ENCODE results near the gene CHD2.

CHD2 gene

DNA sequence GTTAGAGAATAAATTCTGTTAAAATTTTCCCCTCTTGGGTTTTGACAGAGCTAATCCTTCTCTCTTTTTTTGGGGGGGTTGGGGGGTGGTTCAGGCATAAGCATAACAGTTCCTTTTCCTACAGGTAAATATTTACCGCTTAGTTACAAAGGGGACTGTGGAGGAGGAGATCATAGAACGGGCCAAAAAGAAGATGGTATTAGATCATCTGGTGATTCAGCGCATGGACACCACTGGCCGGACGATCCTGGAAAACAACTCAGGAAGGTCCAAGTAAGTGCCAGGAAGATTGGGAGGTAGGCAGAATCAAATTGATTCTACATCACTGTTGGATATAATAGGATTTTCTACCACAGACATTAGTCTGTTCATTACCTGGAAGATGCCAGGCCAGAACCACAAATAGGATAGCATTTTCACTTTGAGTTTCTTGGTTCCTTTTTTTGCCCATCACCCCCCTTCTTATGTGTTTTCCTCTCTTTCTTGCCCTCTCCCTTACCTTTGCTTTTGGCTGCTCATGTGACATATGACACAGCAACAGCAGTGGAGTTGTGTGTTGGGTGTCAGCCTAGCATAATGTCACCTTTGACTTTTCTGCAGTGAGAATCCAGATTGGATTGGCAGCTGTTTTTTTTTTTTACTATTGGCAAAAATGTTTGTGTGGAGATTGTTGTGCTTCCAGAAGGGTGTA is 79.0 kb downstream of the CHD2 start:
- no peak for ATAC-seq
- TF ChIP-seq, protein P1, sequence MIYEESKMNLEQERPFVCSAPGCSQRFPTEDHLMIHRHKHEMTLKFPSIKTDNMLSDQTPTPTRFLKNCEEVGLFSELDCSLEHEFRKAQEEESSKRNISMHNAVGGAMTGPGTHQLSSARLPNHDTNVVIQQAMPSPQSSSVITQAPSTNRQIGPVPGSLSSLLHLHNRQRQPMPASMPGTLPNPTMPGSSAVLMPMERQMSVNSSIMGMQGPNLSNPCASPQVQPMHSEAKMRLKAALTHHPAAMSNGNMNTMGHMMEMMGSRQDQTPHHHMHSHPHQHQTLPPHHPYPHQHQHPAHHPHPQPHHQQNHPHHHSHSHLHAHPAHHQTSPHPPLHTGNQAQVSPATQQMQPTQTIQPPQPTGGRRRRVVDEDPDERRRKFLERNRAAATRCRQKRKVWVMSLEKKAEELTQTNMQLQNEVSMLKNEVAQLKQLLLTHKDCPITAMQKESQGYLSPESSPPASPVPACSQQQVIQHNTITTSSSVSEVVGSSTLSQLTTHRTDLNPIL (CRISPR knock-in tag; IDR thresholded peaks at IDR 0.05; ENCODE audit: low read depth), result no peak
- TF ChIP-seq RARB (CRISPR knock-in tag; IDR thresholded peaks at IDR 0.05) (no peak), PPARA (CRISPR knock-in tag; IDR thresholded peaks at IDR 0.05; ENCODE audit: borderline replicate concordance) (no peak), ARNTL (CRISPR knock-in tag; IDR thresholded peaks at IDR 0.05; ENCODE audit: borderline replicate concordance, low read depth) (no peak), BACH2 (CRISPR knock-in tag; IDR thresholded peaks at IDR 0.05; ENCODE audit: borderline replicate concordance) (no peak), ZNF565 (CRISPR knock-in tag; conservative IDR thresholded peaks at IDR 0.05; ENCODE audit: low read depth) (no peak), ZNF8 (CRISPR knock-in tag; IDR thresholded peaks at IDR 0.05) (no peak), ESRRG (CRISPR knock-in tag; IDR thresholded peaks at IDR 0.05) (no peak), ZC3H10 (CRISPR knock-in tag; IDR thresholded peaks at IDR 0.05) (no peak)
- TF ChIP-seq, protein P2, sequence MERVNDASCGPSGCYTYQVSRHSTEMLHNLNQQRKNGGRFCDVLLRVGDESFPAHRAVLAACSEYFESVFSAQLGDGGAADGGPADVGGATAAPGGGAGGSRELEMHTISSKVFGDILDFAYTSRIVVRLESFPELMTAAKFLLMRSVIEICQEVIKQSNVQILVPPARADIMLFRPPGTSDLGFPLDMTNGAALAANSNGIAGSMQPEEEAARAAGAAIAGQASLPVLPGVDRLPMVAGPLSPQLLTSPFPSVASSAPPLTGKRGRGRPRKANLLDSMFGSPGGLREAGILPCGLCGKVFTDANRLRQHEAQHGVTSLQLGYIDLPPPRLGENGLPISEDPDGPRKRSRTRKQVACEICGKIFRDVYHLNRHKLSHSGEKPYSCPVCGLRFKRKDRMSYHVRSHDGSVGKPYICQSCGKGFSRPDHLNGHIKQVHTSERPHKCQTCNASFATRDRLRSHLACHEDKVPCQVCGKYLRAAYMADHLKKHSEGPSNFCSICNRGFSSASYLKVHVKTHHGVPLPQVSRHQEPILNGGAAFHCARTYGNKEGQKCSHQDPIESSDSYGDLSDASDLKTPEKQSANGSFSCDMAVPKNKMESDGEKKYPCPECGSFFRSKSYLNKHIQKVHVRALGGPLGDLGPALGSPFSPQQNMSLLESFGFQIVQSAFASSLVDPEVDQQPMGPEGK (CRISPR knock-in tag; IDR thresholded peaks at IDR 0.05; ENCODE audit: borderline replicate concordance), result no peak
- TF ChIP-seq, protein P3, sequence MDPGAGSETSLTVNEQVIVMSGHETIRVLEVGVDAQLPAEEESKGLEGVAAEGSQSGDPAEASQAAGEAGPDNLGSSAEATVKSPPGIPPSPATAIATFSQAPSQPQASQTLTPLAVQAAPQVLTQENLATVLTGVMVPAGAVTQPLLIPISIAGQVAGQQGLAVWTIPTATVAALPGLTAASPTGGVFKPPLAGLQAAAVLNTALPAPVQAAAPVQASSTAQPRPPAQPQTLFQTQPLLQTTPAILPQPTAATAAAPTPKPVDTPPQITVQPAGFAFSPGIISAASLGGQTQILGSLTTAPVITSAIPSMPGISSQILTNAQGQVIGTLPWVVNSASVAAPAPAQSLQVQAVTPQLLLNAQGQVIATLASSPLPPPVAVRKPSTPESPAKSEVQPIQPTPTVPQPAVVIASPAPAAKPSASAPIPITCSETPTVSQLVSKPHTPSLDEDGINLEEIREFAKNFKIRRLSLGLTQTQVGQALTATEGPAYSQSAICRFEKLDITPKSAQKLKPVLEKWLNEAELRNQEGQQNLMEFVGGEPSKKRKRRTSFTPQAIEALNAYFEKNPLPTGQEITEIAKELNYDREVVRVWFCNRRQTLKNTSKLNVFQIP (CRISPR knock-in tag; IDR thresholded peaks at IDR 0.05; ENCODE audit: borderline replicate concordance, low read depth), result no peak

DNA sequence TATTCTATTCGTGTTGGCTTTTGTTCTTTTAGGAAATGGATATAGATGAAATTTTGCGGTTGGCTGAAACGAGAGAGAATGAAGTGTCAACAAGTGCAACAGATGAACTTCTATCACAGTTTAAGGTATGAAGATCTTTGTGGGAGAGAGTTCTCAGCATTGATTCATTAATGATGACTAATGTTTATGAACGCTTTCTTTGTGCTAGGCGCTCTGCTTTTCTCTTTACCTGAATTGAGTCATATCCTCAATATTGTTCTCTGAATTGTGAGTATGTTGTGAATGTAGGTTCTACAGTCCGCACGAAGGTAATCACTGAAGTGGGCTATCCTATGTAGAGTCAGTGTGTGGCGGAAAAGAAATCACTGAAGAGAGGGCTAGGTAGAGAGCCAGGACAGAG is 81.2 kb downstream of the CHD2 start:
- no peak for ATAC-seq
- TF ChIP-seq ESRRG (CRISPR knock-in tag; IDR thresholded peaks at IDR 0.05) (no peak), ZC3H10 (CRISPR knock-in tag; IDR thresholded peaks at IDR 0.05) (no peak), ZNF70 (CRISPR knock-in tag; IDR thresholded peaks at IDR 0.05) (no peak), PPARA (CRISPR knock-in tag; IDR thresholded peaks at IDR 0.05; ENCODE audit: borderline replicate concordance) (no peak), ZNF8 (CRISPR knock-in tag; IDR thresholded peaks at IDR 0.05) (no peak)

DNA sequence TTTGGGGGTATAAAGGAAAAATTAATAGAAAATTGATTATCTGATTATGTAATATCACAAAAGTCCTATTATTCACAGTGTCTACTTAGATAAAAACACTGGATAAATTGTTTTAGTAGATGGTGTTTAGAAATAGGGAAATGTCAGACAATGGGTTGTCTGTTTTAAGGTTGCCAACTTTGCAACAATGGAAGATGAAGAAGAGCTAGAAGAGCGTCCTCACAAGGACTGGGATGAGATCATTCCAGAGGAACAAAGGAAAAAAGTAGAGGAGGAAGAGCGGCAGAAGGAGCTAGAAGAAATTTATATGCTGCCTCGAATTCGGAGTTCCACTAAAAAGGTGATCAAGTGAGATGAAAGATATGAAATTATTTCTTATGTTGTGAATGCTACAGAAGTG is 84.0 kb downstream of the CHD2 start:
- TF ChIP-seq SNAI2 (CRISPR knock-in tag; IDR thresholded peaks at IDR 0.05) (no peak), TOX (CRISPR knock-in tag; IDR thresholded peaks at IDR 0.05; ENCODE audit: borderline replicate concordance) (no peak), BACH2 (CRISPR knock-in tag; IDR thresholded peaks at IDR 0.05; ENCODE audit: borderline replicate concordance) (no peak), ZFP30 (CRISPR knock-in tag; IDR thresholded peaks at IDR 0.05) (no peak), ISL1 (CRISPR knock-in tag; IDR thresholded peaks at IDR 0.05) (no peak), ESRRG (CRISPR knock-in tag; IDR thresholded peaks at IDR 0.05) (no peak), GLIS3 (CRISPR knock-in tag; IDR thresholded peaks at IDR 0.05) (no peak), CSDC2 (CRISPR knock-in tag; IDR thresholded peaks at IDR 0.05) (no peak), TCF4 (CRISPR knock-in tag; IDR thresholded peaks at IDR 0.05; ENCODE audit: borderline replicate concordance) (no peak)
- TF ChIP-seq, protein P4, sequence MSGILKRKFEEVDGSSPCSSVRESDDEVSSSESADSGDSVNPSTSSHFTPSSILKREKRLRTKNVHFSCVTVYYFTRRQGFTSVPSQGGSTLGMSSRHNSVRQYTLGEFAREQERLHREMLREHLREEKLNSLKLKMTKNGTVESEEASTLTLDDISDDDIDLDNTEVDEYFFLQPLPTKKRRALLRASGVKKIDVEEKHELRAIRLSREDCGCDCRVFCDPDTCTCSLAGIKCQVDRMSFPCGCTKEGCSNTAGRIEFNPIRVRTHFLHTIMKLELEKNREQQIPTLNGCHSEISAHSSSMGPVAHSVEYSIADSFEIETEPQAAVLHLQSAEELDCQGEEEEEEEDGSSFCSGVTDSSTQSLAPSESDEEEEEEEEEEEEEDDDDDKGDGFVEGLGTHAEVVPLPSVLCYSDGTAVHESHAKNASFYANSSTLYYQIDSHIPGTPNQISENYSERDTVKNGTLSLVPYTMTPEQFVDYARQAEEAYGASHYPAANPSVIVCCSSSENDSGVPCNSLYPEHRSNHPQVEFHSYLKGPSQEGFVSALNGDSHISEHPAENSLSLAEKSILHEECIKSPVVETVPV (CRISPR knock-in tag; IDR thresholded peaks at IDR 0.05), result no peak
- TF ChIP-seq, protein P5, sequence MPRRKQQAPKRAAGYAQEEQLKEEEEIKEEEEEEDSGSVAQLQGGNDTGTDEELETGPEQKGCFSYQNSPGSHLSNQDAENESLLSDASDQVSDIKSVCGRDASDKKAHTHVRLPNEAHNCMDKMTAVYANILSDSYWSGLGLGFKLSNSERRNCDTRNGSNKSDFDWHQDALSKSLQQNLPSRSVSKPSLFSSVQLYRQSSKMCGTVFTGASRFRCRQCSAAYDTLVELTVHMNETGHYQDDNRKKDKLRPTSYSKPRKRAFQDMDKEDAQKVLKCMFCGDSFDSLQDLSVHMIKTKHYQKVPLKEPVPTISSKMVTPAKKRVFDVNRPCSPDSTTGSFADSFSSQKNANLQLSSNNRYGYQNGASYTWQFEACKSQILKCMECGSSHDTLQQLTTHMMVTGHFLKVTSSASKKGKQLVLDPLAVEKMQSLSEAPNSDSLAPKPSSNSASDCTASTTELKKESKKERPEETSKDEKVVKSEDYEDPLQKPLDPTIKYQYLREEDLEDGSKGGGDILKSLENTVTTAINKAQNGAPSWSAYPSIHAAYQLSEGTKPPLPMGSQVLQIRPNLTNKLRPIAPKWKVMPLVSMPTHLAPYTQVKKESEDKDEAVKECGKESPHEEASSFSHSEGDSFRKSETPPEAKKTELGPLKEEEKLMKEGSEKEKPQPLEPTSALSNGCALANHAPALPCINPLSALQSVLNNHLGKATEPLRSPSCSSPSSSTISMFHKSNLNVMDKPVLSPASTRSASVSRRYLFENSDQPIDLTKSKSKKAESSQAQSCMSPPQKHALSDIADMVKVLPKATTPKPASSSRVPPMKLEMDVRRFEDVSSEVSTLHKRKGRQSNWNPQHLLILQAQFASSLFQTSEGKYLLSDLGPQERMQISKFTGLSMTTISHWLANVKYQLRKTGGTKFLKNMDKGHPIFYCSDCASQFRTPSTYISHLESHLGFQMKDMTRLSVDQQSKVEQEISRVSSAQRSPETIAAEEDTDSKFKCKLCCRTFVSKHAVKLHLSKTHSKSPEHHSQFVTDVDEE (CRISPR knock-in tag; IDR thresholded peaks at IDR 0.05), result no peak
- ATAC-seq, result no peak
